CD14-positive monocyte (primary cell): Measurements from ENCODE around the gene TNFRSF14. TPM values are rescaled to one million over a fixed set of nuclear protein-coding genes. Genes with fewer than 3 reads are reported as not detected.
A peak's percentile ranks its signal among the peaks of the same experiment; 100 is the strongest.

ENCODE experiments used
- DNase-seq, 3 donors: peaks; one replicate each; pipeline ENCODE4 v3.0.0-alpha.2; 2011 to 2022
- H2AFZ ChIP-seq: 2 replicates; pipeline ENCODE4 v1.6.0; 2012; ENCODE audit warnings: mild to moderate bottlenecking, low read depth, low read length, inconsistent platforms; ENCODE audit not compliant: insufficient read depth, poor library complexity, severe bottlenecking
- H3K27ac ChIP-seq, 2 donors: 1 replicate in 1 of 2; 2 replicates in 1 of 2; pipeline ENCODE4 v1.5.1; 2012 to 2013; ENCODE audit warnings: low read length in 2 of 2, control low read depth in 1 of 2, inconsistent platforms in 1 of 2, low read depth in 1 of 2, mild to moderate bottlenecking in 1 of 2
- H3K27me3 ChIP-seq, 2 donors: one replicate each; pipeline versions ENCODE4 v1.6.0 to v1.6.1; 2011 to 2013; ENCODE audit warnings: low read length in 2 of 2; ENCODE audit not compliant: control insufficient read depth in 2 of 2, insufficient read depth in 2 of 2
- H3K36me3 ChIP-seq, 2 donors: replicated peaks in 1 of 2; 1 replicate in 1 of 2; 2 replicates in 1 of 2; pipeline versions ENCODE4 v1.5.1 to v1.6.1; 2012 to 2013; ENCODE audit warnings: low read length in 2 of 2, control low read depth in 1 of 2, inconsistent platforms in 1 of 2, mild to moderate bottlenecking in 1 of 2; ENCODE audit not compliant: insufficient read depth in 2 of 2, control insufficient read depth in 1 of 2
- H3K4me1 ChIP-seq, 2 donors: 1 replicate in 1 of 2; 2 replicates in 1 of 2; pipeline versions ENCODE4 v1.5.1 to v1.6.1; 2012 to 2013; ENCODE audit warnings: low read length in 2 of 2, control low read depth in 1 of 2, inconsistent platforms in 1 of 2, mild to moderate bottlenecking in 1 of 2, moderate library complexity in 1 of 2; ENCODE audit not compliant: insufficient read depth in 2 of 2, control insufficient read depth in 1 of 2
- H3K4me2 ChIP-seq: replicated peaks from 2 replicates; pipeline ENCODE3; 2012; ENCODE audit warnings: low read length, moderate library complexity, mild to moderate bottlenecking; ENCODE audit not compliant: poor library complexity, severe bottlenecking; ENCODE audit errors: extremely low read depth
- H3K4me3 ChIP-seq, 3 experiments: fragments of 200-600 bp in 1 of 3; sonication (generic) in 1 of 3; replicated peaks in 1 of 3; 1 replicate in 2 of 3; 2 replicates in 1 of 3; pipeline ENCODE4 v1.5.1; 2011 to 2013; ENCODE audit warnings: low read length in 3 of 3, mild to moderate bottlenecking in 3 of 3, control low read depth in 2 of 3, low read depth in 2 of 3, inconsistent platforms in 1 of 3, moderate library complexity in 1 of 3
- H3K79me2 ChIP-seq: 2 replicates; pipeline ENCODE4 v1.6.0; 2012; ENCODE audit warnings: mild to moderate bottlenecking, control low read depth, inconsistent platforms, low read length, moderate library complexity; ENCODE audit not compliant: insufficient read depth
- H3K9ac ChIP-seq: 2 replicates; pipeline ENCODE4 v1.6.0; 2017; ENCODE audit warnings: low read length, mild to moderate bottlenecking; ENCODE audit not compliant: insufficient read depth, poor library complexity, severe bottlenecking
- H3K9me3 ChIP-seq, 2 donors: replicated peaks in 1 of 2; 1 replicate in 1 of 2; 2 replicates in 1 of 2; pipeline versions ENCODE4 v1.5.1 to v1.6.1; 2012 to 2013; ENCODE audit warnings: low read length in 2 of 2, control low read depth in 1 of 2; ENCODE audit not compliant: control insufficient read depth in 1 of 2, insufficient read depth in 1 of 2
- H4K20me1 ChIP-seq: 2 replicates; pipeline ENCODE4 v1.6.0; 2012; ENCODE audit warnings: mild to moderate bottlenecking, low read length, control low read depth, moderate library complexity; ENCODE audit not compliant: insufficient read depth
- H3K27ac Mint-ChIP-seq, 7 donors: one replicate each; pipeline ENCODE4 v1.8.0; 2020; ENCODE audit warnings: mild to moderate bottlenecking in 7 of 7, mixed read lengths in 7 of 7, moderate library complexity in 6 of 7, inconsistent platforms in 2 of 7
- H3K27me3 Mint-ChIP-seq, 3 donors: one replicate each; pipeline ENCODE4 v1.8.0; 2021 to 2022; ENCODE audit warnings: low read depth in 3 of 3, mild to moderate bottlenecking in 3 of 3, mixed read lengths in 3 of 3, moderate library complexity in 3 of 3, inconsistent platforms in 1 of 3
- H3K36me3 Mint-ChIP-seq, 2 donors: one replicate each; pipeline ENCODE4 v1.8.0; 2020; ENCODE audit warnings: mixed read lengths in 2 of 2, inconsistent platforms in 1 of 2, mild to moderate bottlenecking in 1 of 2
- H3K4me1 Mint-ChIP-seq: one replicate; pipeline ENCODE4 v1.8.0; 2020; ENCODE audit warnings: mild to moderate bottlenecking, mixed read lengths
- H3K4me3 Mint-ChIP-seq, 2 donors: one replicate each; pipeline ENCODE4 v1.8.0; 2020; ENCODE audit warnings: mild to moderate bottlenecking in 2 of 2, mixed read lengths in 2 of 2, moderate library complexity in 1 of 2
- H3K9me3 Mint-ChIP-seq, 7 donors: one replicate each; pipeline ENCODE4 v1.8.0; 2020 to 2022; ENCODE audit warnings: mixed read lengths in 7 of 7, mild to moderate bottlenecking in 6 of 7, moderate library complexity in 6 of 7, inconsistent platforms in 2 of 7
- CTCF ChIP-seq: fragments of 200-600 bp; IDR thresholded peaks from one replicate; pipeline ENCODE4 v1.8.0; 2022; ENCODE audit warnings: antibody characterized with exemption, mild to moderate bottlenecking
- WGBS: methylation state at CpG from one replicate; pipeline ENCODE4 v1.1.5; 2013; ENCODE audit warnings: missing lambda C conversion rate; ENCODE audit not compliant: insufficient coverage; 5-methylcytosine and 5-hydroxymethylcytosine counted together
- intact Hi-C, 2 donors: fragments of 100-400 bp; cut with micrococcal nuclease; formaldehyde crosslinking; loops; one replicate each; pipeline versions ENCODE4 v1.15.0 to v1.15.1; 2023
- polyA plus RNA-seq, 3 donors: library from polyadenylated mRNA; depleted of rRNA in 1 of 3; unstranded in 2 of 3; stranded (reverse) in 1 of 3; fragments of 300-500 nt in 2 of 3; fragments of >200 nt in 1 of 3; fragmentation: Illumina TruSeq in 2 of 3; gene quantifications; 1 replicate in 2 of 3; 2 replicates in 1 of 3; pipeline ENCODE4 v1.2.3, GENCODE V29; 2012 to 2021

The TNFRSF14 gene
- polyA plus RNA-seq, 3 donors = 62.1 to 512 (median 64.4) TPM

- WGBS = 5% methylated on average over 3 of the region's 7 CpGs
- no peak for TF ChIP-seq CTCF
- intact Hi-C loops = no loop called here
- Histone ChIP-seq H3K36me3 (no peaks in the 10 kb centered on the region), H4K20me1 (no peaks in the 10 kb centered on the region), H3K27me3 (peaks cover 13 to 44% of the 10 kb centered on the region in 2 donors), H3K27ac (no peak overlapping the region), H3K79me2 (no peaks in the 10 kb centered on the region), H3K9ac (no peak overlapping the region), H3K4me3 (no peak overlapping the region), H3K4me2 (no peak overlapping the region), H3K4me1 (peaks cover 3 to 8% of the 10 kb centered on the region in 2 donors), H3K9me3 (no peaks in the 10 kb centered on the region), H2AFZ (no peak overlapping the region)
- no peak overlapping the region for H3K27ac Mint-ChIP-seq
- H3K9me3 Mint-ChIP-seq = peaks cover 0 to 3% (median 0%) of the 10 kb centered on the region in 7 donors
- peaks cover 28 to 75% (median 50%) of the 10 kb centered on the region in 3 donors for H3K27me3 Mint-ChIP-seq
- H3K4me1 Mint-ChIP-seq = no peaks in the 10 kb centered on the region
- H3K36me3 Mint-ChIP-seq = no peaks in the 10 kb centered on the region
- no peak for DNase-seq
- H3K4me3 Mint-ChIP-seq = no peak overlapping the region
These were observed 21.9 kb upstream of the TNFRSF14 start for GRCh38 chr1:2534315-2534686.

GRCh38 chr1:2534687-2535441 lies 21.3 kb upstream of the TNFRSF14 start:
- Histone ChIP-seq H3K9ac (no peak overlapping the region), H3K4me2 (no peak overlapping the region), H3K27me3 (peaks cover 13 to 44% of the 10 kb centered on the region in 2 donors), H3K36me3 (no peaks in the 10 kb centered on the region), H2AFZ (no peak overlapping the region), H3K79me2 (no peaks in the 10 kb centered on the region), H3K9me3 (no peaks in the 10 kb centered on the region), H3K4me3 (no peak overlapping the region), H3K27ac (no peak overlapping the region), H4K20me1 (no peaks in the 10 kb centered on the region), H3K4me1 (peaks cover 1 to 4% of the 10 kb centered on the region in 2 donors)
- Mint-ChIP-seq H3K4me1 (no peaks in the 10 kb centered on the region), H3K27ac (no peak overlapping the region), H3K36me3 (no peaks in the 10 kb centered on the region), H3K4me3 (peak overlapping the region in 1 of 2 donors; percentile 11), H3K27me3 (peaks cover 28 to 76% (median 48%) of the 10 kb centered on the region in 3 donors), H3K9me3 (peaks cover 0 to 3% (median 0%) of the 10 kb centered on the region in 7 donors)
- intact Hi-C loops = no loop called here
- DNase-seq = no peak
- TF ChIP-seq CTCF = no peak
- WGBS = 69% methylated on average over 12 of the region's 18 CpGs
